GM21447 (cell line): ENCODE results near the gene CROCC2.

Experiments used
- ATAC-seq: cut with Tn5 transposase; IDR thresholded peaks from one replicate; pipeline ENCODE4 v1.9.1; 2021; ENCODE audit not compliant: unreplicated experiment

Gene CROCC2

DNA sequence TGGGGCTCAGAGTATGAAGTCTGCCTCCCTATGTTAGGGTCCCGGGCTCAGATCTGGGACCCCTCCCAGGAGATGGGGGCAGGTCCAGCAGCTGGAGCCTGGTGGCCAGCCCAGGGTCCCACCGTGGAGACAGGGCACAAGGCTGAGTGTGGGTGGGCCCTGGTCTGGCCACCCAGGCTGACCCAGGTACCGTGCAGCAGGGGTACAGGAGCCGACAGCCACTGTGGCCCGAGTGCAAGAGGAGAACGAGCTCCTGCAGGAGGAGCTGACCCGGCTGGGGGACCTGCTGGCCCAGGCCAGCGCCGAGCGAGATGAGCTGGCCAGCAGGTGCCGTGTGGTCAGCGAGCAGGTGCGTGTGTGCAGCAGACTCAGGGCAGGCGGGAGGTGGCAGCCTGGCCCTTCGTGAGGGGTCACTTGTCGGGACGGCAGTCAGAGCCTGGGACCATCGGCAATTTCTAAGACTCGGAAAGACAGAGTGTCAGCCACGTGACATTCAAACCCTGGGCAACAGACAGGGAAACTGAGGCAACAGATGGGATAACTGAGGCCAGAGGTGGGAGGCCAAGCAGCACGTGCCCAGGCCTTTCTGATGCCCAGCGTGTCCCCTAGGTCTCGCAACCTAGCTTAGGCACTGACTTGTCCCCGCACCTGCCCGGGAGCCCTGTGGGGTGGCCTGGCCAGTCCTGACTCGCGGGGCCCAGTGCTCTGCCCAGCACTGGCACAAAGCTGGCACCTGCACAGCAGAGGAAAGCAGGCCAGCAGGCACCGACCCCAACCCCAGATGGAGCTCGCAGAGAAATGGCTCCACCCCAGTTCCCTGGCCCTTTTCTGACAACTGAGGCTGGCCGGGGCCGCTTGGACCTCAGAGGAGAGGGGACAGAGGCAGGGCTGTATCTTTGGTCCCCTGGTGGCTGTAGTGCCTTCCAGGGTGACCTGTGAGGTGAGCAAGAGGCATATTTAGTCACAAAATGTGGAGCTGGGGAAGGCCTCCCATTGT lies 13.9 kb downstream of the CROCC2 start:
- no peak for ATAC-seq

DNA sequence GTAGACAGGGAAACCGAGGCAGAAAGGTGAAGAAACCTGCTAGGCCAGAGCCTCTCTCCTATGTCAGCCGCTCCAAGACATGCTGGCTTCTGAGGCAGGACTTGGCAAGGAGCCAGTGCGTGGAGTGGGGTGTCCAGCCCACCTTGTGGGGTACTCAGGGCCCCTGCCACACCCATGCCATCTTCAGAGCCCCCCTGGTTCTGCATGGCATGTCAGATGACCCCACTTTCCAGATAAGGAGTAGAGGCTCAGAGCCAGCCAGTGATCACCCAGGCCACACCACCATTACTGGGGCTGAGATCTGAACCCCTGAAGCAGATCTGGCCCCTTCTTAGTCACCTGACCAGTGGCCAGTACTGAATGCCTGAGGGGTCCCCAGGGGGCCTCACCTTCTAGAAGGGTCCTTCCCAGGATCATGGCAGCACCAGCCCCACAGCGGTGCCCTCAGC lies 14.7 kb downstream of the CROCC2 start:
- ATAC-seq, result no peak

DNA sequence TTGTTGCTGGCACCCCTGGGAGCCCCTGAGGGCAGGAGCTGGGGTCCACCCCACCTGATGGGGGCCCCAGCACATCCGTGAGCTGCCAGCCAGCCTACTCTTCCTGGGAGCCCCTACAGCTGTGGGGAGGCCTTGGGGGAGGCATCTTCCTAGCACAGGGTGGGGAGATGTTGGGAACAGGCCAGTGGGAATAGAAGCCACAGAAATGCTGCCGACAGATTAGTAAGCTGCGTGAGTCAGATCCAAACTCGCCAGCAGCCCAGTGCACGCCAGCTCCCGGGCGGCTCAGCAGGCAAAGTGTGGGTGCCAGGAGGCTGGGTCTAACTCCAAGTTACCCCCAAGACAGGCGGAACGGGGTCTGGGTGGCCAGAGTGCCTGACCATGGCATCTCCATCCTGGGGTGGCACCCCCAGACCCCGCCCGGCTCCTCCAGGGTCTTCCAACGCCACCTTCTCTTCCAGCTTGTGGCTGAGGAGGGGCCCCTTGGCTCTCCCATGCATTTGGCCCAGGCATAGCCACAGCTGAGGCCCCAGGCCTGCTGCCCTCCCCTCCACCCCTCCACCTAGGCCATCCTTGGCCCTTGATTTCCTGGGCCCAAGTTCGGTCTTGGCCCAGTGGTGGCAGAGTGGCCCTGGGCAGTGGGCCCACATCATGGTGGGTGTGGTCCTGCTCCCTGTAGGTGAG lies 15.3 kb downstream of the CROCC2 start:
- ATAC-seq, result no peak

DNA sequence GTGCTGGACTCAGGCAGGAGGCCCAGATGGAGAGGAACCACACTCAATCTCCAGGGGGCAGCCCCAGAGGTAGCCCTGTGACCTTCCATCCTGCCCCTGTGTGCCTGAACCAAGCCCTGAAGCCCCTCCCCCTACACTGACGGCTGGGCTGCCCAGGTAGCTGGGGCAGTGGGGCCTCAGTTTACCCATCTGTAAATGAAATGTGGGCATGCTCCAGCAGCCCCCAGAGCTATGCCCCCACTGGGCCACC lies 15.8 kb downstream of the CROCC2 start:
- no peak for ATAC-seq

DNA sequence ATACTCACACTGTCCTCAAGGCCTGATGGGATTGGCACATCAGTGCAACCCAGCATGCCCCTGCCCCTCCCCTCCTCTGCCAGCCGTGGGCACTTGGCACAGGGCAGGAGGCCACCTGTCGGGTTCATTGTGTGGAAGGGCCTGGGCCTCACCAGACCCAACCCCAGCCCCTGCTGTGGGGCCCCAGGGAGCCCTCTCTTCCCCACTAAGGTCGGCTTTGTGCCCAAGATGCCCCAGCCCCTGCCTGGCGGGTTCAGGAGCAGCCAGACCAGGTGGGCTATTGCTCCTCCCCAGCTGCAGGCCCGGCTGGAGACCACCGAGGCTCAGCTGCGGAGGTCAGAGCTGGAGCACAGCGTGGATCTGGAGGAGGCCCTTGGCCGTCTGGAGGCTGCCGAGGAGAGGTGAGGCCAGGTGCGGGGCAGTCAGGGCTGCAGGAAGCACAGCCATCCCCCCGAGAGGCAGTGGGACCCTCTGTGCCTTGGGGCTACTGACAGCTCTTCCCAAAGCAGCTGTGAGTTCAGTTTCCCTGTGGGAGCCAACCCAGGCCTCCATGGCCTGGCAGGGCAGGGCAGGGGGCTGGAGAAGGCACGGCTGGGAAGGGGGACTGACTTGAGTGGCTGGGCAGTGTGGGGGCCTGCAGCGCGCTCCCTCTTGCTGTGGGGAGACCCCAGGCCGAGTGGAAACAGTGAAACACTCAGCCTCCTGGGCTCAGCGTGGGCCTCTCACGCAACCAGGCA lies 16.3 kb downstream of the CROCC2 start:
- no peak for ATAC-seq

DNA sequence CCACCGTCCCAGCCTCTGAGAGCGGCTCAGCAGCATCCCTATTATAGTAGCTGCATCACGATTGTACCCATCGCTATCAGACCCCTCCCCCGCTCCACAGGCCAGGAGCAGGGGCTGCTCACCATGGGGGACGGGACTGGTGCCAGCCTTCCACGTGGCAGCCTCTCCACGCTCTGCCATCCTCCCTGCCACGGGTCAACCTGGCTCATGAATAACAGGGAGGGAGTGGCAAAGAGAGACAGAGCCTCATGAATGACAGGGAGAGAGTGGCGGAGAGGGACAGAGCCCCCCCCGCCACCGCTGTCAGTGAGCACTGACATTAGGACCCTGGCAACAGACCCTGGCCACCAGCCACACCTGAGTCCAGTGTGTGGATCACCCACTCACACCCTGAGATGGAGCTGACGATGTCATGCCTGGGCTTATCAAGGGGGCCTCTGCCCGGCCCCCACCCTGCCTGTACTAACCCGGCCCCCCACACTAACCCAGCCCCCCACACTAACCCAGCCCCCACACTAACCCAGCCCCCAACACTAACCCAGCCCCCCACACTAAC lies 16.9 kb downstream of the CROCC2 start:
- ATAC-seq, result no peak

DNA sequence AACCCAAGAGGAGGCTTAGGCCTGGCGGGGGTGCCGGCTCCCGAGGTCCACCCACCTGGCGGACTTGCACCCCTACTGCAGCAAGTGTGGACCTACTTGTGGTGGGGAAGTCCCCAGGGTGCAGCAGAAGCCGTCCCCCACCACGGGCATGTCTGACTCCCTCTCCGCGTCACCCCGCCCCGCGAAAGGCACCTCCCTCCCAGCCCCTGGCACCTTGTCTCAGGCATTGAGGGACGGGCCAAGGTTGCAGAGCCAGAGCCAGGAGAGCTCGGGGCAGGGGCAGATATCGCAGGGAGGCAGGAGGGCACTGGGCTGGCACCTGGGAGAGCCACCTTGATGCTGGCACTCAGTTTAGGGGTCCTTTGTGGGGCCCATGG lies 19.0 kb downstream of the CROCC2 start:
- no peak for ATAC-seq

DNA sequence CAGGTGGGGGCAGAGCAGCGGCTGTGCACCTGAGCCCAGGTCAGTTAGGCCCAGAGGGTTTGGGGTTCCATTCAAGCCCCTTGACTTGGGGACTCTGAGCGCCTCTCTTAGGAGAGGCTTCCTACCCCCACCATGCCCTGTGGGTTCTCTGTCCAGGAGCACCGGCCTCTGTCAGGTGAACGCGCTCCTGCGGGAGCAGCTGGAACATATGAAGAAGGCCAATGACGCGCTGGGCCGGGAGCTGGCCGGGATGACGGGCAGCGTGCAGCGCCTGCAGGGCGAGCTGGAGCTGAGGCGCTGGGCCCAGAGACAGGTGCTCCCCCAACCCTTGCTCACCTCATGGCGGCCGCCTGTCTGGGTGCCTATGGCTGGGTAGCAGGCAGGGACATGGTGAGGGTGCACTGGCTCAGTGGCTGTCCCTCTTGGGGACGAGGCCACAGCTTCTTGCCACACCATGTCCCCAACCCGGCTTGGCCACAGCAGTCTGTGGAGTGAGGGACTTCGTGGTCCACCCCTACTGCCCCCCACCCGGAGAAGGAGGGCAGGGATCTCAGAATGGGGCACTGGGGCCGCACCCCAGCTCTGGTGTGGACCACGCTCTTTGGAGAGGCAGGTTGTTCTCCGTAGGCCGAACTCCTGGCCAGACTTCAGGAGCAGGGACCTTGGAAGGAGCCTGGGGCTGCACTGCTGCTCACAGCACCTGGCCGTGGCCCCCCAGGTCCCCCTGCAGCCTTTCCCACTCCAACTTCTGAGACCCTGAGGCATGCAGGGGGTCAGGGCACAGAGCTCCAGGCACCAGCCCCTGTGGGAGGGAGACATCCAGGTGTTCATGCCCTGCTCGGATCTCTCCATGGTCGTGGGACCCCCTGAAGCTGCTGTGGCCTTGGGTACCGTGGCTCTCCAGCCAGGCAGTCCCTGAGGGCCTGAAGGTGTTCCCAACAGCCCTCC lies 19.7 kb downstream of the CROCC2 start:
- no peak for ATAC-seq

DNA sequence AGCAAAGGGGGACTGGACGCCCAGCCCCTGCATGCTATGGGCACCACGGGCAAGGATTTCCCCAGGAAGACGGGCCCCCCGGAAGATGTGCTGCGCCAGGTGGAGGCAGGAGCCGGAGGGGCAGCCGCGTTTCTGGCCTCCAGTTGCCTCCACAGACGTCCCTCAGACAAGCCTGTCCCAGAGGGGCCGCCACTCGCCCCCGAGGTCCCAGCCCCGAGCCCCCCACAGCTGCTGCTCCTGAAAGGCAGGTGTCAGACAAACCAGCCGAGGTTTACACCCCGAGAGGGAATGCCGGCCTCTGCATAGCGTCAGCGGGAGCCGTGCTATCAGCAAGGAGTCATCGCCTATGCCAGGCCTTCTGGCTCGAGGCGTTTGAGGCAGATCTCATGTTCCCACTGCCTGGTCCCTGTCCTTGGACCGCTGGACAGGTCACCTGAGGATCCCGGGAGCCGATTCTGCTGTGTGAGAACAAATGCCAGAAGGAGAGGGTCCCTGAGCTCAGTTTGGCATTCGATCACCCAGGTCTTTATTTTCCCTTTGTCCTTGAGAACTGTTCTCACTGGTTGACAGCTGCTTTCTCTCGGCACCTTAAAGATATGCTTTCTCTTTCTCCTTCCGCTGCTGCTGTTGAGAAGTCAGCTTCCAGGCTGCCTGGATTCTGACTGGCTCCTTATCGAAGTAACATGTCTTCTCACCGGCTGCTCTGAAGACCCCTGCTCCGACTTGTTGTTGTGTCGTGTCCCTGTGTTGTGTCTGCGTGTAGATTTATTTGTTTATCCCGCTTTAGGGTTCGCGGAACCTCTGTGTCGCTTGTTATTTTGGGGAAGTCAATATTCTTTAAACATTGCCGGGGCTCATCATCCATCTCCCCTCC lies 20.6 kb downstream of the CROCC2 start:
- no peak for ATAC-seq

DNA sequence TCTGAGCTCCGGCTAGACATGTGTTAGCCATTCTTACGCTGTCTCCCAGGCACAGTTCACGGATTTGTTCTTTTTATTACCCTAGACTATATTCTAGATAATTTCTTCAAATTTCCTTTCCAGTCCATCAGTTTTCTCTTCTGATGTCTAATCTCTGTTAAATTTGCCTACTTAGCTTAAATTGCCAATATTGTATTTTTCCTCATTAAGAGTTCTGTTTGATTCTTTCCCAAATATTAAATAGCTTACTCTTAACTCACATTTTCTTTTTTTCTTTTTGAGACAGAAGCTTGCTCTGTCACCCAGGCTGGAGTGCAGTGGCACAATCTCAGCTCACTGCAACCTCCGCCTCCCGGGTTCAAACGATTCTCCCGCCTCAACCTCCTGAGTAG lies 21.2 kb downstream of the CROCC2 start:
- ATAC-seq, result no peak

DNA sequence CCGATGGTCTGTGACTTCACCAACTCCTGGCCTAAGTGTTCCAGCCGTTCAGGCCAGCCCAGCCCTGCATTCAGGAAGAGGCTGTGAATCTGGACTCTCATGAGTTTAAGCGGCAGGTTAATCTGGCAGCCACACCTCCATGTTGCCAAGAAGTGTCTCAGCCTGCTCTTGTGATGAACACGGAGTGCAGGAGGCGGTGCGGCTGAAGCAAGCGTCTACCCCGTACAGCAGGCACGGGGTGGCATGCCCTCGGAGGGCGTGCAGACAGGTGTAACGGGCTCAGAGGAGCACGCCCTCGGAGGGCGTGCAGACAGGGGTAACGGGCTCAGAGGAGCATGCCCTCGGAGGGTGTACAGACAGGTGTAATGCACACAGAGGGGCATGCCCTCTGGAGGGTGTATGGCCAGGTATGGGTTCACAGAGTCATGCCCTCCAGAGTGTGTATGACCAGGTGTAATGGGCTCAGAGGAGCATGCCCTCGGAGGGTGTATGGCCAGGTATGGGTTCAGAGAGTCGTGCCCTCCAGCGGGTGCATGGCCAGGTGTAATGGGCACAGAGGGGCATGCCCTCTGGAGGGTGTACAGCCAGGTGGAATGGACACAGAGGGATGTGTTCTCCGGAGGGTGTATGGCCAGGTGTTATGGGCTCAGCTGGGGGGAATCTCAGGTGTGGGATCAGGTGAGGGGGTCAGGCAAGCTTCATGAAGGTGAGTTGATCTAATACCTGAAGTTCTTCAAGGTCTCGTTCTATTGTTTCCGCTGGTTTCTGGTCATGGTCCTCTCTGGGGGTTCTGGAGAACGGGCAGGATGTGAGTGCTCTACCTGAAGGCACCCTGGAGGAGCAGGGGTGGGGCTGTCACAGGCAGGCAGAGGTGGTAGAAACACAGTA lies 22.6 kb downstream of the CROCC2 start:
- ATAC-seq, result no peak

DNA sequence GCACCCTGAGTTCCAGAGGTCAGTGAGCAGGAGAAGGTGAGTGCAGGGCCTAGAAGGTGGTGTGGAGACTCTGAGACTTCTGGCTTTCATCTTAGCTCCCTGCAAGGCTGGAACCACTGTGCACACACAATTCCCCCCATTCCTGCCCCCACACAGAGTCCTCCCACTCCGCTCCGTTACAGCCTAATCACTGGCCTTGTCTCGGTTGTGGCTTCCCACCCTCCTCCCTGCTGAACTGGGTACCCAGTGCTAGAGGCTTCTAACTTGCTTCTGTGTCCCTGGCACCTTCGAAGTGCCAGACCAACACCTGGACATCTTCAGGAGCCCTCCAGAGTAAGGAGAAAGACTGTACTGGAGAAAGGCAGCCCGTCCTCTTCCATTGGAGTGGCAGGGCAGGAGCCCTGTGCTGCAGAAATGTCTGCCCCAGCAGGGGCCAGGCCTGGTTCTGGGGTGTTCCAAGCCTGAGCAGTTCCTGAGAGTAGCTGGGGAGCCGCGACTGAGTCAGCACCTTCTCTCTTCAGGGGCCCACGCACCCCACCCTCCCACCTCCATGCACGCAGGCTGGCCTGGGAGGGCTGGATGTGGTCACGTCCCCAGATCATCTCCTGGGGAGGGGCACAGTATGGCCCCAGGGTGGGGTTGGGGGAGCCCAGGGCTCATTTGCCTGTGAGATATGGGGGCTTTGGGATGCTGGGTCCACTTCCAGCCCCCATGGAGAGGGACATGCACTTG lies 23.4 kb downstream of the CROCC2 start:
- ATAC-seq, result no peak

DNA sequence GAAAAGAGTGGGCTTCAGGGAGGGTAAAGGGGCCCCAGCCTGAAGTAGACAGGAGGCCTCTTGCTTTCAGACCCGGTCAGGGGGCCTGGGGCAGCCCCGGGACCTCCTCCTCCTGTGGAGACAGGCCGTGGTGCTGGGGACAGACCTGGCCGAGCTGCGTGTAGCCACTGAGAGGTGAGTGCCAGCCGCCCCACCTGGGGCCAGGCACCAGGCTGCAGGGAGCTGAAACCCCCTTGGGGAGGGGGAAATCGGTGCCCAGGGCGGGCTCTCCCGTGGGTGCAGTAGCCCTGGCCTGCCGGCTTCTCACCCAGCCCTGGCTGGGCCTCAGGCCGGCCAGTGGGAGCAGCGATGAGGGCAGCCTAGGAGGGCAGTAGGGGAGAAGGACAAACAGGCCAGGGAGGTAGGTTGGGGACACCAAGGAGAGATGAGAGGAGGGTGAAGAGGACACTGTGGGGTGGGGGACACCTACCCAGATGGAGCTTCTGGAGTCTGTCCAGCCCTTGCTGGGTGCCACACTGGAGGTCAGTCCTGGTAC lies 24.0 kb downstream of the CROCC2 start:
- ATAC-seq, result no peak

DNA sequence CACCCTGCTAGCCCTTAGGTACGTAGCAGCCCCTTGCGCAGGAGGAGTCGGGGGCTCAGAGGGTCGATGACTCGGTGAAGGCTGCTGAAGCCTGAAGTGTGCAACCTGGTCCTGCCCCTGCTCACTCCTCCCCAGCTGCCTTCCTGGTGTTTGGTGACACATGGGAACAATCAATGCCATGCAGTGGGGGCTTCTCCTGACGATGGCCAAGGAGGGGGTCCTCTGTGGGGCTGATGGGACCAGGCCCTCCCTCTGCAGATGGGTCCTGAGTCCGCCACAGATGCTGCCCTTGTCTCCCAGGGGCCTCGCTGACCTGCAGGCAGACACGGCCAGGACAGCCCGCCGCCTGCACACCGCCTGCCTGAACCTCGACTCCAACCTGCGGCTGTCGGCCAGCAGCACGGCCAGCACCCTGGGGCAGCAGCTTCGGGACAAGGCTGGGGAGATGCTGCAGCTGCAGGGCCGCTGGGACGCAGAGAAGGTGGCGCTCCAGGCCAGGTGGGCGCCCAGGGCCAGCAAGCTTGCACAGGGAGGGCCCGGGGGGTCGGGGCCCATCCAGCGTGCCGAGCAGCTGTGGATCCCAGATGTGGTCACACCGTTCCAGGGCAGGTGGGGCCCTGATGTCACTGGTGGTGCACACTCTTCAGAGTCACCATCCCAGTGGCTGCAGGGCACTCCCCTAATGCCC lies 24.6 kb downstream of the CROCC2 start:
- ATAC-seq, result no peak

DNA sequence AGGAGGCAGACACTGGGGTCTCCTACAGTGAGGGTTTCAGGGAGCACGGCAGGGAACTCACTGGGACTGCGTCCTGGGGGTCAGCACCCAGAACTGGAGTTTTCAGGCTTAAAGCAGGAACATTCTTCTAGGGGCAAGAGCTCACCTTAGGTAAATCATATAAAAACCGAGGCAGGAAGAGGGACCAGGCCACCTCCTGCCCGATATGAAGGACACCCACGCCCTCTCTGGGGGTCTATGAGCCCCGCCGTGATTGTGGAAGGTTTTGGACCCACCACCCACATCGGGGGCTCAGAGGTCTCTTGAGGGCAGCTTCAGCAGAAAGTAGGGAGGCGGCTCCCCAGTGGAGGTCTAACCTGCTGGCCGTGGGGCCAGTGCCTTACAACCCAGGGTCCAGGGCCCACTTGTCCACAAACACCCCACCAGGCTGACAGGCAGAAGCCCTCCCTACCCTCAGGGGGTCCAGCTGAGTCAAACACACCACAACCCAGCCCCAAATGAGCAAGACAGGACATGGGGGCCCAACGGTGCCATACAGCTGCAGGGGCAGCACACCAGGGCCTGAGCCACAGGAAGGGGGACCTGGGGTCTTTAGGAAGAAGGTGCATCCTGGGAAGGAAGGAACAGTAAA lies 25.3 kb downstream of the CROCC2 start:
- no peak for ATAC-seq

DNA sequence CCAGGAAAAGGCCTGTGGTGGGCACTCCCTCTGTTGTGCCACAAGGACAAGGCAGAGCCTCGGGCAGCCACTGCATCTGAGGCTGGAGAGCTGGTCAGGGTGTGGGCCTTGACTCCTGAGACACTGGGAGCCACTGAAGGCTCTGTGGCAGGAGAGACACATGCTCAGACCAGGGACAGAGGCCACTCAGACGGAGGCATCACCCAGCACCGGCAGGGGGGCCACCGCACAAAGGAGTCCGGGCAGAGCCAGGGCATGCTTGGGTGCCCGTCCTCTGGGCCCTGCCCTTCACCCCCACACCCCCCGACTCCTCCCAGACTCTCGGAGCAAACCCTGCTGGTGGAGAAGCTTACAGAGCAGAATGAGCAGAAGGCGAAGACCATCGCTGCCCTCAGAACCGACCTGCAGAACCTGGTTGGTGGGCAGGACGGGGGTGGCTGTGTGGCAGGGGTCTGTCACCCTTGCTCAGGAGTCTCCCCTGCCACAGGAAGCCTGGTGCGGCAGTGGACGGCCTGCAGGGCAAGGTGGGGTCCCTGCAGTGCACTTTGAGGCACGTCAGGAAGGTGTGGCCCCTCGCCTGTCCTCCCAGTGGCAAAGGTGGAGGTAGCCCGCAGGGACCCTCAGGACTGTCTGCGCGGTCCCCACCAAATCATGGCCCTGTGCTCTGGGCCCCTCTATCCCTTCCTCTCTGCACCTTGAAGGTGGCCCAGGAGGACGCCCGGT lies 26.0 kb downstream of the CROCC2 start:
- ATAC-seq, result no peak
